H1 (cell line): Measurements from ENCODE around the gene TRNP1. TPM values are rescaled to one million over a fixed set of nuclear protein-coding genes. Genes with fewer than 3 reads are reported as not detected.

ENCODE experiments used
- CTCF ChIA-PET: fragments of 300-600 bp; sonication (Branson Sonifier 250); formaldehyde crosslinking; loops from one replicate; lab custom pipeline; 2021; ENCODE audit not compliant: partially characterized antibody; lab: Charles Lee
- POLR2A ChIA-PET: fragments of 300-600 bp; sonication (Branson Sonifier 250); formaldehyde crosslinking; loops from one replicate; lab custom pipeline; 2021; ENCODE audit warnings: inconsistent platforms; ENCODE audit not compliant: partially characterized antibody; lab: Charles Lee
- DNase-seq, 2 experiments: peaks; one replicate each; pipeline versions ENCODE4 v3.0.0 to v3.0.0-alpha.2; 2010 to 2022; ENCODE audit warnings: low spot score in 2 of 2, low read depth in 1 of 2, mixed read lengths in 1 of 2
- FAIRE-seq: peaks from 2 replicates; lab custom pipeline; 2011; peaks lifted over from hg19 to GRCh38; lab: Jason Lieb, UNC
- H2AFZ ChIP-seq: 2 replicates; pipeline ENCODE4 v1.8.1; 2012; ENCODE audit warnings: low read length, inconsistent platforms
- H2AK5ac ChIP-seq: 2 replicates; pipeline ENCODE4 v1.6.1; 2013; ENCODE audit warnings: low read depth, low read length
- H2BK120ac ChIP-seq: replicated peaks from 2 replicates; pipeline ENCODE3; 2013; ENCODE audit warnings: low read depth, low read length, inconsistent platforms
- H2BK12ac ChIP-seq: 2 replicates; pipeline ENCODE4 v1.6.1; 2013; ENCODE audit warnings: low read depth, low read length
- H2BK15ac ChIP-seq: 2 replicates; pipeline ENCODE4 v1.6.1; 2013; ENCODE audit warnings: low read length
- H2BK20ac ChIP-seq: 2 replicates; pipeline ENCODE4 v1.6.1; 2013; ENCODE audit warnings: low read length
- H2BK5ac ChIP-seq: 2 replicates; pipeline ENCODE4 v1.6.1; 2013; ENCODE audit warnings: low read depth, low read length
- H3K14ac ChIP-seq: 2 replicates; pipeline ENCODE4 v1.6.1; 2013; ENCODE audit warnings: inconsistent platforms; ENCODE audit not compliant: insufficient read length
- H3K18ac ChIP-seq: 2 replicates; pipeline ENCODE4 v1.6.1; 2013; ENCODE audit warnings: low read length; ENCODE audit errors: extremely low read depth
- H3K23ac ChIP-seq: 2 replicates; pipeline ENCODE4 v1.6.1; 2013; ENCODE audit warnings: inconsistent platforms; ENCODE audit not compliant: insufficient read length
- H3K23me2 ChIP-seq: 2 replicates; pipeline ENCODE4 v1.6.1; 2013; ENCODE audit warnings: low read depth, low read length
- H3K27ac ChIP-seq: 2 replicates; pipeline ENCODE4 v1.6.1; 2011; ENCODE audit warnings: low read depth, low read length, inconsistent platforms
- H3K27me3 ChIP-seq, 4 experiments: replicated peaks in 1 of 4; 1 replicate in 1 of 4; 2 replicates in 3 of 4; pipeline versions ENCODE4 v1.6.1 to v1.8.1; 2011 to 2013; ENCODE audit warnings: low read length in 3 of 4, mild to moderate bottlenecking in 3 of 4, inconsistent platforms in 2 of 4, mixed read lengths in 2 of 4, moderate library complexity in 1 of 4; ENCODE audit not compliant: control insufficient read depth in 3 of 4, insufficient read depth in 3 of 4; ENCODE audit errors: extremely low read depth in 1 of 4
- H3K36me3 ChIP-seq, 4 experiments: 2 replicates each; pipeline versions ENCODE4 v1.6.1 to v1.8.1; 2011 to 2013; ENCODE audit warnings: mild to moderate bottlenecking in 4 of 4, low read length in 3 of 4, moderate library complexity in 2 of 4, control low read depth in 1 of 4, inconsistent platforms in 1 of 4; ENCODE audit not compliant: insufficient read depth in 4 of 4, control insufficient read depth in 2 of 4
- H3K4ac ChIP-seq: replicated peaks from 2 replicates; pipeline ENCODE3; 2013; ENCODE audit warnings: low read length, low read depth, mixed read lengths, inconsistent platforms; ENCODE audit not compliant: insufficient read length
- H3K4me1 ChIP-seq, 4 experiments: replicated peaks in 1 of 4; 1 replicate in 1 of 4; 2 replicates in 3 of 4; pipeline versions ENCODE4 v1.6.1 to v1.8.1; 2011 to 2013; ENCODE audit warnings: low read length in 3 of 4, inconsistent platforms in 2 of 4, mixed read lengths in 1 of 4; ENCODE audit not compliant: insufficient read depth in 4 of 4, control insufficient read depth in 3 of 4
- H3K4me2 ChIP-seq, 2 experiments: 2 replicates each; pipeline versions ENCODE4 v1.6.1 to v1.8.1; 2011 to 2013; ENCODE audit warnings: low read depth in 2 of 2, low read length in 2 of 2, control low read depth in 1 of 2, inconsistent platforms in 1 of 2, mild to moderate bottlenecking in 1 of 2; ENCODE audit not compliant: insufficient read depth in 1 of 2
- H3K4me3 ChIP-seq, 4 experiments: fragments of 200-600, 300-600 bp in 1 of 4; sonication (generic), shearing (Covaris generic), sonication (Bioruptor Twin) in 1 of 4; 2 replicates each; pipeline versions ENCODE4 v1.5.1 to v1.8.1; 2011 to 2016; ENCODE audit warnings: low read length in 4 of 4, low read depth in 3 of 4, control low read depth in 2 of 4, inconsistent platforms in 2 of 4, mild to moderate bottlenecking in 2 of 4, mixed read lengths in 1 of 4, moderate library complexity in 1 of 4; ENCODE audit not compliant: insufficient read depth in 2 of 4; ENCODE audit errors: extremely low read depth in 1 of 4
- H3K56ac ChIP-seq: replicated peaks from 2 replicates; pipeline ENCODE3; 2013; ENCODE audit warnings: low read depth, mild to moderate bottlenecking, mixed read lengths, low read length, inconsistent platforms; ENCODE audit not compliant: insufficient read length
- H3K79me1 ChIP-seq: 2 replicates; pipeline ENCODE4 v1.6.1; 2013; ENCODE audit warnings: low read depth, low read length, control low read depth
- H3K79me2 ChIP-seq, 2 experiments: 2 replicates each; pipeline versions ENCODE4 v1.6.1 to v1.8.1; 2012 to 2013; ENCODE audit warnings: low read length in 2 of 2, mild to moderate bottlenecking in 2 of 2, inconsistent platforms in 1 of 2; ENCODE audit not compliant: insufficient read depth in 2 of 2, control insufficient read depth in 1 of 2
- H3K9ac ChIP-seq, 4 experiments: replicated peaks in 1 of 4; 1 replicate in 1 of 4; 2 replicates in 3 of 4; pipeline versions ENCODE4 v1.6.1 to v1.8.1; 2011 to 2013; ENCODE audit warnings: low read depth in 3 of 4, low read length in 3 of 4, control low read depth in 2 of 4, mild to moderate bottlenecking in 2 of 4, moderate library complexity in 2 of 4, inconsistent platforms in 1 of 4; ENCODE audit errors: extremely low read depth in 1 of 4
- H3K9me3 ChIP-seq, 2 experiments: 2 replicates each; pipeline versions ENCODE4 v1.6.1 to v1.8.1; 2012 to 2013; ENCODE audit warnings: mild to moderate bottlenecking in 2 of 2, moderate library complexity in 2 of 2, control low read depth in 1 of 2, inconsistent platforms in 1 of 2, low read depth in 1 of 2, low read length in 1 of 2, mixed read lengths in 1 of 2; ENCODE audit not compliant: insufficient read depth in 2 of 2
- H4K20me1 ChIP-seq, 2 experiments: replicated peaks in 1 of 2; 2 replicates each; pipeline versions ENCODE3 to v1.8.1; 2011 to 2013; ENCODE audit warnings: inconsistent platforms in 2 of 2, low read length in 2 of 2, mild to moderate bottlenecking in 1 of 2; ENCODE audit not compliant: insufficient read depth in 2 of 2, control insufficient read depth in 1 of 2
- H4K5ac ChIP-seq: 2 replicates; pipeline ENCODE4 v1.6.1; 2013; ENCODE audit warnings: low read length, low read depth, mixed read lengths, inconsistent platforms; ENCODE audit not compliant: insufficient read length
- H4K8ac ChIP-seq: 2 replicates; pipeline ENCODE4 v1.8.0; 2013; ENCODE audit warnings: mild to moderate bottlenecking, moderate library complexity, low read length, inconsistent platforms; ENCODE audit not compliant: insufficient read depth; ENCODE audit errors: extremely low read depth
- H4K91ac ChIP-seq: replicated peaks from 2 replicates; pipeline ENCODE3; 2013; ENCODE audit warnings: low read length, mixed read lengths, inconsistent platforms; ENCODE audit not compliant: insufficient read length
- BCL11A ChIP-seq, 2 experiments: IDR thresholded peaks; one replicate each; pipeline ENCODE4 v1.6.1; 2011; ENCODE audit warnings: low read depth in 2 of 2, low read length in 2 of 2, mild to moderate bottlenecking in 2 of 2
- CHD1 ChIP-seq: IDR thresholded peaks from 2 replicates; pipeline ENCODE4 v1.6.1; 2012; ENCODE audit warnings: low read depth, low read length, improper control_type of control experiment
- PHF8 ChIP-seq: fragments of 200-600 bp; sonication (generic); conservative IDR thresholded peaks from 2 replicates; pipeline ENCODE4 v1.7.1; 2012; ENCODE audit warnings: low read depth, mild to moderate bottlenecking, inconsistent platforms, low read length, moderate library complexity
- POLR2A ChIP-seq, 2 experiments: IDR thresholded peaks; 1 replicate in 1 of 2; 2 replicates in 1 of 2; pipeline ENCODE4 v1.6.1; 2011; ENCODE audit warnings: low read depth in 2 of 2, low read length in 2 of 2, mild to moderate bottlenecking in 2 of 2; ENCODE audit errors: control extremely low read depth in 1 of 2
- SUZ12 ChIP-seq: fragments of 200-600 bp; sonication (generic); IDR thresholded peaks from 2 replicates; pipeline ENCODE4 v1.6.1; 2012; ENCODE audit warnings: mild to moderate bottlenecking, inconsistent platforms, low read length, moderate library complexity, mixed read lengths
- TAF7 ChIP-seq: optimal IDR thresholded peaks from 2 replicates; pipeline ENCODE3; 2011; ENCODE audit warnings: low read depth, mild to moderate bottlenecking, inconsistent platforms, low read length, moderate library complexity, borderline replicate concordance
- TCF12 ChIP-seq: IDR thresholded peaks from 2 replicates; pipeline ENCODE4 v1.6.1; 2011; ENCODE audit warnings: low read depth, mild to moderate bottlenecking, low read length
- WGBS, 2 experiments: shearing (Covaris generic) in 1 of 2; methylation state at CpG; one replicate each; pipeline versions ENCODE4 v1.1.6 to v1.1.7; 2013 to 2015; ENCODE audit warnings: low lambda C conversion rate in 2 of 2, mixed read lengths in 2 of 2, inconsistent platforms in 1 of 2, low coverage in 1 of 2, missing lambda C conversion rate in 1 of 2; ENCODE audit not compliant: insufficient replicate concordance in 2 of 2, insufficient coverage in 1 of 2, insufficient read length in 1 of 2; ENCODE audit errors: extremely low coverage in 1 of 2, missing lambda C conversion rate in 1 of 2; 5-methylcytosine and 5-hydroxymethylcytosine counted together
- polyA plus RNA-seq, 7 experiments: library from polyadenylated mRNA; depleted of rRNA in 3 of 7; stranded (reverse) in 5 of 7; unstranded in 2 of 7; fragments of >200 nt in 5 of 7; fragments of 200-250 nt in 2 of 7; gene quantifications; 1 replicate in 5 of 7; 2 replicates in 1 of 7; 4 replicates in 1 of 7; pipeline versions ENCODE4 v1.2.1 to v1.2.3, GENCODE V29; 2011 to 2013; ENCODE audit warnings: missing spikeins in 2 of 7, mixed read lengths in 2 of 7
- total RNA-seq: library from RNA; stranded (reverse); fragmentation: NEBNext Ultra II Directional; extraction: Animal tissue kit (Norgen Biotek cat#: 25700); gene quantifications from 2 replicates; pipeline ENCODE4 v1.2.1, GENCODE V29; 2021

Gene TRNP1
- total and polyA plus RNA-seq, 2 of the 8 experiments (the other 6 are each of a cell fraction or from before 2014, with no cell fraction given): 51.7 to 102 TPM

GRCh38 chr1:26972390-26972789, 21.1 kb upstream of the TRNP1 start:
- FAIRE-seq: no peak
- H2BK15ac ChIP-seq: peak overlapping the region; percentile 81; the same call in 1 of the 2 replicates
- POLR2A ChIA-PET: interaction anchor here (0.9 to 2.0 kb wide), 7 partner anchors 19 to 382 kb away, joined by 3 to 7 read pairs (median 3); partner anchors contain the start of gene TRNP1

More at GRCh38 chr1:26972390-26972789, 21.1 kb upstream of the TRNP1 start:
- DNase-seq: no peak
- Histone ChIP-seq H3K27me3 (no peaks in the 10 kb centered on the region), H3K9me3 (no peaks in the 10 kb centered on the region), H2AFZ (no peak overlapping the region), H4K20me1 (no peaks in the 10 kb centered on the region), H3K9ac (no peak overlapping the region), H2BK120ac (no peak overlapping the region), H3K4ac (no peak overlapping the region), H2BK20ac (no peak overlapping the region; the same call in 1 of the 2 replicates), H3K79me1 (no peaks in the 10 kb centered on the region), H3K79me2 (no peaks in the 10 kb centered on the region), H3K36me3 (no peaks in the 10 kb centered on the region), H4K5ac (no peak overlapping the region), H3K4me2 (no peak overlapping the region), H3K4me3 (no peak overlapping the region), H4K8ac (peak overlapping the region; percentile 36; the same call in 1 of the 2 replicates), H2AK5ac (no peak overlapping the region), H3K27ac (no peak overlapping the region), H2BK5ac (0 out of 2 replicates have a peak overlapping the region, but pooled peaks have one; percentile 7), H3K18ac (peak overlapping the region; percentile 71; the same call in 1 of the 2 replicates), H3K23ac (no peak overlapping the region), H2BK12ac (no peak overlapping the region), H3K14ac (no peak overlapping the region), H3K23me2 (no peaks in the 10 kb centered on the region; the same call in 1 of the 2 replicates), H4K91ac (no peak overlapping the region), H3K56ac (no peak overlapping the region), H3K4me1 (peaks cover 0 to 6% (median 3%) of the 10 kb centered on the region in 4 experiments; a peak in 3 of 7 replicates)
- WGBS, 2 experiments: 81% methylated on average over 6 of the region's 6 CpGs; no CpG with 5 or more reads in 1 of the 2 experiments
- no peak for TF ChIP-seq TCF12
- no peak for TF ChIP-seq CHD1
- no peak for TF ChIP-seq SUZ12
- TF ChIP-seq BCL11A (IDR thresholded peaks at IDR 0.05; ENCODE audit: low read depth in 2 of 2, low read length in 2 of 2): no peak
- TF ChIP-seq TAF7: no peak
- no peak for TF ChIP-seq PHF8
- no peak for TF ChIP-seq POLR2A (IDR thresholded peaks at IDR 0.05; ENCODE audit: control extremely low read depth in 1 of 2, low read depth in 2 of 2, low read length in 2 of 2)
- CTCF ChIA-PET: interaction anchor here (0.6 to 2.1 kb wide), 5 partner anchors 22 to 125 kb away, joined by 3 to 5 read pairs (median 3); no protein-coding TSS in a partner anchor
